Liver (tissue), 9 donors: ENCODE results near the gene ADA. TPM values are rescaled to one million over a fixed set of nuclear protein-coding genes. Genes with fewer than 3 reads are reported as not detected.

Source experiments
- DNase-seq: peaks from one replicate; pipeline ENCODE4 v3.0.0-alpha.2; 2017; ENCODE audit warnings: low spot score
- H3K27ac ChIP-seq, 2 donors: one replicate each; pipeline ENCODE4 v1.7.0; 2013; ENCODE audit warnings: inconsistent platforms in 2 of 2, low read length in 2 of 2, control low read depth in 1 of 2, low read depth in 1 of 2, mild to moderate bottlenecking in 1 of 2
- H3K27me3 ChIP-seq, 4 donors: one replicate each; pipeline versions ENCODE4 v1.6.1 to v1.7.0; 2013; ENCODE audit warnings: low read length in 3 of 4, inconsistent platforms in 1 of 4, mild to moderate bottlenecking in 1 of 4, moderate library complexity in 1 of 4; ENCODE audit not compliant: control insufficient read depth in 4 of 4, insufficient read depth in 4 of 4
- H3K36me3 ChIP-seq, 4 donors: one replicate each; pipeline versions ENCODE4 v1.6.1 to v1.7.0; 2013; ENCODE audit warnings: low read length in 3 of 4, mild to moderate bottlenecking in 3 of 4, low read depth in 1 of 4, moderate library complexity in 1 of 4; ENCODE audit not compliant: control insufficient read depth in 4 of 4, insufficient read depth in 3 of 4
- H3K4me1 ChIP-seq, 4 donors: one replicate each; pipeline versions ENCODE4 v1.6.1 to v1.7.0; 2013; ENCODE audit warnings: low read length in 3 of 4, mild to moderate bottlenecking in 3 of 4, moderate library complexity in 1 of 4; ENCODE audit not compliant: control insufficient read depth in 4 of 4, insufficient read depth in 4 of 4
- H3K4me3 ChIP-seq, 3 donors: one replicate each; pipeline versions ENCODE4 v1.6.1 to v1.7.0; 2013; ENCODE audit warnings: low read length in 3 of 3, control low read depth in 1 of 3, low read depth in 1 of 3, mild to moderate bottlenecking in 1 of 3
- H3K9ac ChIP-seq, 2 donors: one replicate each; pipeline ENCODE4 v1.7.0; 2013; ENCODE audit warnings: low read length in 2 of 2, mild to moderate bottlenecking in 2 of 2, moderate library complexity in 2 of 2, control low read depth in 1 of 2, low read depth in 1 of 2
- H3K9me3 ChIP-seq, 4 donors: one replicate each; pipeline versions ENCODE4 v1.6.1 to v1.7.0; 2013; ENCODE audit warnings: low read length in 3 of 4; ENCODE audit not compliant: control insufficient read depth in 4 of 4
- FOXA1 ChIP-seq: IDR thresholded peaks from 2 replicates; pipeline ENCODE4 v1.6.1; 2016; ENCODE audit warnings: antibody characterized with exemption
- FOXA2 ChIP-seq: IDR thresholded peaks from 2 replicates; pipeline ENCODE4 v1.6.1; 2016; ENCODE audit warnings: antibody characterized with exemption
- GABPA ChIP-seq, 2 donors: IDR thresholded peaks in 1 of 2; conservative IDR thresholded peaks in 1 of 2; 2 replicates each; pipeline ENCODE4 v1.6.1; 2016; ENCODE audit warnings: antibody characterized with exemption in 2 of 2, mild to moderate bottlenecking in 1 of 2, moderate library complexity in 1 of 2
- HNF4A ChIP-seq, 2 donors: conservative IDR thresholded peaks; 2 replicates each; pipeline ENCODE4 v1.6.1; 2016; ENCODE audit warnings: antibody characterized with exemption in 2 of 2, mild to moderate bottlenecking in 2 of 2
- JUND ChIP-seq, 2 donors: IDR thresholded peaks; 2 replicates each; pipeline ENCODE4 v1.6.1; 2016; ENCODE audit warnings: antibody characterized with exemption in 2 of 2
- NR2F2 ChIP-seq: IDR thresholded peaks from 2 replicates; pipeline ENCODE4 v1.6.1; 2016; ENCODE audit warnings: antibody characterized with exemption
- RAD21 ChIP-seq, 2 donors: IDR thresholded peaks; 2 replicates each; pipeline ENCODE4 v1.6.1; 2016; ENCODE audit warnings: antibody characterized with exemption in 2 of 2, mild to moderate bottlenecking in 2 of 2
- SP1 ChIP-seq: IDR thresholded peaks from 2 replicates; pipeline ENCODE4 v1.6.1; 2018; ENCODE audit warnings: antibody characterized with exemption, mild to moderate bottlenecking
- WGBS: extraction: QIAGEN DNeasy Blood & Tissue Kit; methylation state at CpG from one replicate; pipeline ENCODE4 v1.1.7; 2013; 5-methylcytosine and 5-hydroxymethylcytosine counted together
- polyA plus RNA-seq, 2 donors: library from polyadenylated mRNA; stranded (reverse) in 1 of 2; unstranded in 1 of 2; fragments of 200-250 nt in 1 of 2; fragments of >200 nt in 1 of 2; fragmentation: Nextera tagmentation in 1 of 2; extraction: Ambion mirVana in 1 of 2; gene quantifications; one replicate each; pipeline versions ENCODE4 v1.2.1 to v1.2.3, GENCODE V29; 2013 to 2015
- total RNA-seq, 2 donors: library from RNA; depleted of rRNA; stranded (reverse); fragments of >200 nt; gene quantifications; one replicate each; pipeline ENCODE4 v1.2.3, GENCODE V29; 2014
- TF ChIP-seq, protein P1 (sequence below): IDR thresholded peaks from 2 replicates; pipeline ENCODE4 v1.6.1; 2016; ENCODE audit warnings: antibody characterized with exemption, mild to moderate bottlenecking
- TF ChIP-seq, protein P2 (sequence below): IDR thresholded peaks from 2 replicates; pipeline ENCODE4 v1.6.1; 2016; ENCODE audit warnings: antibody characterized with exemption
- TF ChIP-seq, protein P3 (sequence below): fragments of 150-350 bp; IDR thresholded peaks from 2 replicates; pipeline ENCODE4 v1.5.1; 2017; ENCODE audit warnings: improper control_type of control experiment, low read depth, low read length; ENCODE audit not compliant: missing input control
- TF ChIP-seq, protein P4 (sequence below): IDR thresholded peaks from 2 replicates; pipeline ENCODE4 v1.6.1; 2016; ENCODE audit warnings: antibody characterized with exemption
- donor health status: healthy.
- donor health status: healthy.
- donor health status: healthy.
- donor health status: healthy.
- donor health status: healthy.

The ADA gene
- total and polyA plus RNA-seq, 4 donors, result 2.9 to 7.7 (median 3.0) TPM

DNA sequence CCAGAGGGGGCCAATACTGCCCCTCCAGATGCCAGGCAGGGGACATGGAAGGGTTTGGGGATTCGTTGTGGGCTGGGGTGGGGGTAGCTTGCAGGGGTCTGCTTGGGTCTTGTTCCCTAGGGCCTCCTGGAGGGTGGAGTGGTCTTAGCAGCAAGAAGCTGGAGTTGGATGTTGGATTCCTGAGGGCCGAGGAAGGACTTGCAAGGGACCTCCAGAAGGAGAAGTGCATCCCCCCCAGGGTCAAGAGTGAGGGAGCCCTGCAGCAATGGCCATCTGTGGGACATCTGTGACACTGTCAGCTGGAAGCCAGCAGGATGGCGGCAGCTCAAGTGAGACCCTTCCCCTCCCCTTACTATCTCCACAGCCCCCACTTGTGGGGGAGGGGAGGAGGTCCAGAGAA is 38.3 kb upstream of the ADA start:
- H3K4me1 ChIP-seq, result peaks cover 1 to 8% (median 6%) of the 10 kb centered on the region in 4 donors
- TF ChIP-seq, protein P1, sequence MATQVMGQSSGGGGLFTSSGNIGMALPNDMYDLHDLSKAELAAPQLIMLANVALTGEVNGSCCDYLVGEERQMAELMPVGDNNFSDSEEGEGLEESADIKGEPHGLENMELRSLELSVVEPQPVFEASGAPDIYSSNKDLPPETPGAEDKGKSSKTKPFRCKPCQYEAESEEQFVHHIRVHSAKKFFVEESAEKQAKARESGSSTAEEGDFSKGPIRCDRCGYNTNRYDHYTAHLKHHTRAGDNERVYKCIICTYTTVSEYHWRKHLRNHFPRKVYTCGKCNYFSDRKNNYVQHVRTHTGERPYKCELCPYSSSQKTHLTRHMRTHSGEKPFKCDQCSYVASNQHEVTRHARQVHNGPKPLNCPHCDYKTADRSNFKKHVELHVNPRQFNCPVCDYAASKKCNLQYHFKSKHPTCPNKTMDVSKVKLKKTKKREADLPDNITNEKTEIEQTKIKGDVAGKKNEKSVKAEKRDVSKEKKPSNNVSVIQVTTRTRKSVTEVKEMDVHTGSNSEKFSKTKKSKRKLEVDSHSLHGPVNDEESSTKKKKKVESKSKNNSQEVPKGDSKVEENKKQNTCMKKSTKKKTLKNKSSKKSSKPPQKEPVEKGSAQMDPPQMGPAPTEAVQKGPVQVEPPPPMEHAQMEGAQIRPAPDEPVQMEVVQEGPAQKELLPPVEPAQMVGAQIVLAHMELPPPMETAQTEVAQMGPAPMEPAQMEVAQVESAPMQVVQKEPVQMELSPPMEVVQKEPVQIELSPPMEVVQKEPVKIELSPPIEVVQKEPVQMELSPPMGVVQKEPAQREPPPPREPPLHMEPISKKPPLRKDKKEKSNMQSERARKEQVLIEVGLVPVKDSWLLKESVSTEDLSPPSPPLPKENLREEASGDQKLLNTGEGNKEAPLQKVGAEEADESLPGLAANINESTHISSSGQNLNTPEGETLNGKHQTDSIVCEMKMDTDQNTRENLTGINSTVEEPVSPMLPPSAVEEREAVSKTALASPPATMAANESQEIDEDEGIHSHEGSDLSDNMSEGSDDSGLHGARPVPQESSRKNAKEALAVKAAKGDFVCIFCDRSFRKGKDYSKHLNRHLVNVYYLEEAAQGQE, result no peak
- no peak for TF ChIP-seq RAD21 (IDR thresholded peaks at IDR 0.05)
- DNase-seq, result no peak
- no peaks in the 10 kb centered on the region for H3K27me3 ChIP-seq
- no peak overlapping the region for H3K4me3 ChIP-seq
- no peak overlapping the region for H3K27ac ChIP-seq
- H3K9me3 ChIP-seq, result no peaks in the 10 kb centered on the region
- WGBS, result 62% methylated on average over 3 of the region's 3 CpGs
- H3K36me3 ChIP-seq, result no peaks in the 10 kb centered on the region
- H3K9ac ChIP-seq, result no peak overlapping the region

DNA sequence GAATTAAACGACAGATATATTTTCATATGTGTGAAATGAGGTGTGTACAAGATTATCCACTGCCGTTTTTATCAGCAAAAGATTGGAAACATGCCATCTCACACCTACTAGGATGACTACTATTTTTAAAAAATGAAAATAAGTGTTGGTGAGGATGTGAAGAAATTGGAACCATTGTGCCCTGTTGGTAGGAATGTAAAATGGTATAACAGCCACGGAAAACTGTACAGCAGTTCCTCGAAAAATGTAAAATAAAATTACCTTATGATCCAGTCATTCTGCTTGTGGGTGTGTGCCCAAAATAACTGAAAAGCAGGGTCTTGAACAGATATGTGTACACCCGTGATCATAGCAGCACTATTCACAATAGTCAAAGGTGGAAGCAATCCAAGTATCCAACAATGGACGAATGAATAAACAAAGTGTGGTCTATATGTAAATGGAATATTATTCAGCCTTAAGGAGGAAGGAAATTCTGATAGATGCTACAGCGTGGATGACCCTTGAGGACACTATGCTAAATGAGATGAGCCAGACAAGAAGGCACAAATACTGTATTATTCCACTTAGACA is 36.6 kb upstream of the ADA start:
- no peak overlapping the region for H3K9ac ChIP-seq
- WGBS, result 60% methylated on average over 7 of the region's 7 CpGs
- H3K27ac ChIP-seq, result no peak overlapping the region
- no peak for TF ChIP-seq NR2F2
- no peak for TF ChIP-seq JUND (IDR thresholded peaks at IDR 0.05)
- TF ChIP-seq, protein P2, sequence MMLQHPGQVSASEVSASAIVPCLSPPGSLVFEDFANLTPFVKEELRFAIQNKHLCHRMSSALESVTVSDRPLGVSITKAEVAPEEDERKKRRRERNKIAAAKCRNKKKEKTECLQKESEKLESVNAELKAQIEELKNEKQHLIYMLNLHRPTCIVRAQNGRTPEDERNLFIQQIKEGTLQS, result no peak
- TF ChIP-seq, protein P3, sequence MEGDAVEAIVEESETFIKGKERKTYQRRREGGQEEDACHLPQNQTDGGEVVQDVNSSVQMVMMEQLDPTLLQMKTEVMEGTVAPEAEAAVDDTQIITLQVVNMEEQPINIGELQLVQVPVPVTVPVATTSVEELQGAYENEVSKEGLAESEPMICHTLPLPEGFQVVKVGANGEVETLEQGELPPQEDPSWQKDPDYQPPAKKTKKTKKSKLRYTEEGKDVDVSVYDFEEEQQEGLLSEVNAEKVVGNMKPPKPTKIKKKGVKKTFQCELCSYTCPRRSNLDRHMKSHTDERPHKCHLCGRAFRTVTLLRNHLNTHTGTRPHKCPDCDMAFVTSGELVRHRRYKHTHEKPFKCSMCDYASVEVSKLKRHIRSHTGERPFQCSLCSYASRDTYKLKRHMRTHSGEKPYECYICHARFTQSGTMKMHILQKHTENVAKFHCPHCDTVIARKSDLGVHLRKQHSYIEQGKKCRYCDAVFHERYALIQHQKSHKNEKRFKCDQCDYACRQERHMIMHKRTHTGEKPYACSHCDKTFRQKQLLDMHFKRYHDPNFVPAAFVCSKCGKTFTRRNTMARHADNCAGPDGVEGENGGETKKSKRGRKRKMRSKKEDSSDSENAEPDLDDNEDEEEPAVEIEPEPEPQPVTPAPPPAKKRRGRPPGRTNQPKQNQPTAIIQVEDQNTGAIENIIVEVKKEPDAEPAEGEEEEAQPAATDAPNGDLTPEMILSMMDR, result no peak
- TF ChIP-seq, protein P4, sequence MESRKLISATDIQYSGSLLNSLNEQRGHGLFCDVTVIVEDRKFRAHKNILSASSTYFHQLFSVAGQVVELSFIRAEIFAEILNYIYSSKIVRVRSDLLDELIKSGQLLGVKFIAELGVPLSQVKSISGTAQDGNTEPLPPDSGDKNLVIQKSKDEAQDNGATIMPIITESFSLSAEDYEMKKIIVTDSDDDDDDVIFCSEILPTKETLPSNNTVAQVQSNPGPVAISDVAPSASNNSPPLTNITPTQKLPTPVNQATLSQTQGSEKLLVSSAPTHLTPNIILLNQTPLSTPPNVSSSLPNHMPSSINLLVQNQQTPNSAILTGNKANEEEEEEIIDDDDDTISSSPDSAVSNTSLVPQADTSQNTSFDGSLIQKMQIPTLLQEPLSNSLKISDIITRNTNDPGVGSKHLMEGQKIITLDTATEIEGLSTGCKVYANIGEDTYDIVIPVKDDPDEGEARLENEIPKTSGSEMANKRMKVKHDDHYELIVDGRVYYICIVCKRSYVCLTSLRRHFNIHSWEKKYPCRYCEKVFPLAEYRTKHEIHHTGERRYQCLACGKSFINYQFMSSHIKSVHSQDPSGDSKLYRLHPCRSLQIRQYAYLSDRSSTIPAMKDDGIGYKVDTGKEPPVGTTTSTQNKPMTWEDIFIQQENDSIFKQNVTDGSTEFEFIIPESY, result no peak
- TF ChIP-seq FOXA1, result no peak
- TF ChIP-seq, protein P1, result no peak
- no peak for TF ChIP-seq HNF4A (conservative IDR thresholded peaks at IDR 0.05)
- no peak for TF ChIP-seq SP1
- TF ChIP-seq RAD21 (IDR thresholded peaks at IDR 0.05), result no peak
- no peak for TF ChIP-seq FOXA2
- TF ChIP-seq GABPA (IDR thresholded peaks at IDR 0.05 in 1 of 2, conservative IDR thresholded peaks at IDR 0.05 in 1 of 2), result no peak
- no peak overlapping the region for H3K4me3 ChIP-seq
- no peaks in the 10 kb centered on the region for H3K36me3 ChIP-seq
- H3K27me3 ChIP-seq, result no peaks in the 10 kb centered on the region
- peaks cover 1 to 21% (median 10%) of the 10 kb centered on the region in 4 donors for H3K4me1 ChIP-seq
- no peaks in the 10 kb centered on the region for H3K9me3 ChIP-seq
- no peak for DNase-seq
